Right lobe of liver (tissue), 4 donors: Measurements from ENCODE around the gene TPMT.

Experiments used
- CTCF ChIP-seq, 4 donors: fragments of 200-600 bp in 3 of 4; fragments of 450-650 bp in 1 of 4; IDR thresholded peaks; one replicate each; pipeline versions ENCODE4 v1.5.1 to v1.8.0; 2016 to 2022; ENCODE audit warnings: antibody characterized with exemption in 4 of 4, mild to moderate bottlenecking in 2 of 4
- POLR2A ChIP-seq: fragments of 450-650 bp; IDR thresholded peaks from one replicate; pipeline ENCODE4 v1.6.1; 2017; ENCODE audit warnings: antibody characterized with exemption, mild to moderate bottlenecking
- donor health status: DM: no; HTN: no; CAD: no.
- donor health status: DM: no; HTN: no; CAD: no.
- donor health status: DM: no; HTN: yes; CAD: no.

GRCh38 chr6:18081025-18081668, 73.7 kb downstream of the TPMT start:
- no peak for TF ChIP-seq CTCF (IDR thresholded peaks at IDR 0.05)
- no peak for TF ChIP-seq POLR2A
